WTC11 (cell line): ENCODE results near the gene FNBP1L. TPM values are rescaled to one million over a fixed set of nuclear protein-coding genes. Genes with fewer than 3 reads are reported as not detected.

Experiments
- ATAC-seq: fragments of 200-7000 bp; cut with Tn5 transposase; 2 replicates; pipeline ENCODE4 v1.10.0; 2021; ENCODE audit warnings: mild to moderate bottlenecking, moderate library complexity
- CTCF ChIA-PET: fragments of 300-600 bp; sonication (Branson Sonifier 250); formaldehyde crosslinking; loops from one replicate; lab custom pipeline; 2021; ENCODE audit warnings: antibody characterized with exemption; lab: Charles Lee
- POLR2A ChIA-PET: fragments of 350-600 bp; sonication (Branson Sonifier 250); formaldehyde crosslinking; loops from one replicate; lab custom pipeline; 2021; ENCODE audit warnings: antibody characterized with exemption; lab: Charles Lee
- DNase-seq: peaks from one replicate; pipeline ENCODE4 v3.0.0; 2021; ENCODE audit warnings: low spot score
- H3K27ac Mint-ChIP-seq: 2 replicates; pipeline ENCODE4 v1.8.0; 2021; ENCODE audit warnings: mixed read lengths
- H3K27me3 Mint-ChIP-seq: 2 replicates; pipeline ENCODE4 v1.8.0; 2021; ENCODE audit warnings: low read depth, mild to moderate bottlenecking, moderate library complexity, mixed read lengths
- H3K36me3 Mint-ChIP-seq: 2 replicates; pipeline ENCODE4 v1.8.0; 2021; ENCODE audit warnings: mixed read lengths
- H3K4me1 Mint-ChIP-seq: 2 replicates; pipeline ENCODE4 v1.8.0; 2022; ENCODE audit warnings: mixed read lengths
- H3K4me3 Mint-ChIP-seq: 2 replicates; pipeline ENCODE4 v1.8.0; 2021; ENCODE audit warnings: mild to moderate bottlenecking, moderate library complexity, mixed read lengths
- H3K9me3 Mint-ChIP-seq: 2 replicates; pipeline ENCODE4 v1.8.0; 2021; ENCODE audit warnings: mixed read lengths
- ESRRA ChIP-seq: sonication (generic); formaldehyde crosslinking; IDR thresholded peaks from 2 replicates; pipeline ENCODE4 v1.8.1; 2022; ENCODE audit warnings: mild to moderate bottlenecking, missing genetic modification reagents, borderline replicate concordance
- IRF2 ChIP-seq: sonication (generic); formaldehyde crosslinking; IDR thresholded peaks from 2 replicates; pipeline ENCODE4 v1.8.0; 2022; ENCODE audit warnings: low read depth, missing genetic modification reagents, borderline replicate concordance
- KAT7 ChIP-seq: sonication (generic); formaldehyde crosslinking; IDR thresholded peaks from 2 replicates; pipeline ENCODE4 v1.8.1; 2023; ENCODE audit warnings: missing genetic modification reagents, mild to moderate bottlenecking, borderline replicate concordance
- NR3C1 ChIP-seq: sonication (generic); formaldehyde crosslinking; conservative IDR thresholded peaks from 2 replicates; pipeline ENCODE4 v1.8.1; 2023; ENCODE audit warnings: low read depth, mild to moderate bottlenecking, missing genetic modification reagents
- ZBTB21 ChIP-seq: sonication (generic); formaldehyde crosslinking; IDR thresholded peaks from 2 replicates; pipeline ENCODE4 v1.8.1; 2023; ENCODE audit warnings: mild to moderate bottlenecking, missing genetic modification reagents, borderline replicate concordance
- ZNF138 ChIP-seq: sonication (generic); formaldehyde crosslinking; conservative IDR thresholded peaks from 2 replicates; pipeline ENCODE4 v1.8.1; 2022; ENCODE audit warnings: mild to moderate bottlenecking, moderate library complexity, missing genetic modification reagents
- ZNF317 ChIP-seq: sonication (generic); formaldehyde crosslinking; IDR thresholded peaks from 2 replicates; pipeline ENCODE4 v1.8.1; 2023; ENCODE audit warnings: low read depth, mild to moderate bottlenecking, moderate library complexity, missing genetic modification reagents, borderline replicate concordance
- ZNF671 ChIP-seq: fragments of 250-450 bp; sonication (Bioruptor Pico); IDR thresholded peaks from 2 replicates; pipeline ENCODE4 v1.8.0; 2021; ENCODE audit warnings: mild to moderate bottlenecking
- total RNA-seq: library from RNA; stranded (reverse); gene quantifications from 3 replicates; pipeline ENCODE4 v1.2.3, GENCODE V29; 2021
- TF ChIP-seq, protein P1 (sequence below): sonication (generic); formaldehyde crosslinking; IDR thresholded peaks from 2 replicates; pipeline ENCODE4 v1.8.1; 2023; ENCODE audit warnings: mild to moderate bottlenecking, missing genetic modification reagents, moderate library complexity
- TF ChIP-seq, protein P2 (sequence below): sonication (generic); formaldehyde crosslinking; IDR thresholded peaks from 2 replicates; pipeline ENCODE4 v1.8.0; 2022; ENCODE audit warnings: mild to moderate bottlenecking, missing genetic modification reagents
- TF ChIP-seq, protein P3 (sequence below): sonication (generic); formaldehyde crosslinking; IDR thresholded peaks from 2 replicates; pipeline ENCODE4 v1.8.1; 2023; ENCODE audit warnings: mild to moderate bottlenecking, moderate library complexity, missing genetic modification reagents
- TF ChIP-seq, protein P4 (sequence below): sonication (generic); formaldehyde crosslinking; IDR thresholded peaks from 2 replicates; pipeline ENCODE4 v1.8.0; 2023; ENCODE audit warnings: missing genetic modification reagents, mild to moderate bottlenecking, borderline replicate concordance
- TF ChIP-seq, protein P5 (sequence below): sonication (generic); formaldehyde crosslinking; IDR thresholded peaks from 2 replicates; pipeline ENCODE4 v1.8.1; 2022; ENCODE audit warnings: low read depth, mild to moderate bottlenecking, moderate library complexity, missing genetic modification reagents, borderline replicate concordance
- TF ChIP-seq, protein P6 (sequence below): fragments of 250-450 bp; sonication (Bioruptor Pico); IDR thresholded peaks from 2 replicates; pipeline ENCODE4 v1.9.0; 2021; ENCODE audit warnings: mild to moderate bottlenecking, borderline replicate concordance
- TF ChIP-seq, protein P7 (sequence below): fragments of 250-450 bp; sonication (Bioruptor Pico); conservative IDR thresholded peaks from 2 replicates; pipeline ENCODE4 v1.9.0; 2021; ENCODE audit warnings: mild to moderate bottlenecking
- TF ChIP-seq, protein P8 (sequence below): sonication (generic); formaldehyde crosslinking; IDR thresholded peaks from 2 replicates; pipeline ENCODE4 v1.8.0; 2022; ENCODE audit warnings: mild to moderate bottlenecking, missing genetic modification reagents

Gene FNBP1L
- total RNA-seq, 1 experiment from 2014 or later = 79.1 TPM

DNA sequence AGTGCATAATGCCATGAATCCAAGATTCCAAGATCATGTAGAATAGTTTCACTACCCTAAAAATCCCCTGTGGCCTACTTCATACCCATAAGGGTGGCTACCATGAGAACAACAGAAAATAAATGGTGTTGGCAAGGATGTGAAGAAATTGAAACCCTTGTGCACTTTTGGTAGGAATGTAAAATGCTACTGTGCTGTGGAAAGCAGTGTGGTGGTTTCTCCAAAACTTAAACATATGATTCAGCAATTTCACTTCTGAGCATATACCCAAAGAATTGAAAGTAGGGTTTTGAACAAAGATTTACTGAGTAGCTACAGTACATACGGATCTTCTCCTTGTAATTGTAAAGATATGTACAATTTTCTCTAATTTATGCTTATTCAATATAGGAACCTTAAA, 16.0 kb downstream of the FNBP1L start:
- no peaks in the 10 kb centered on the region for H3K27me3 Mint-ChIP-seq
- H3K4me1 Mint-ChIP-seq = peaks cover 40% of the 10 kb centered on the region
- H3K27ac Mint-ChIP-seq = peak overlapping the region; percentile 33
- DNase-seq = no peak
- POLR2A ChIA-PET = no interaction called here
- peaks cover 19% of the 10 kb centered on the region for H3K9me3 Mint-ChIP-seq
- peaks cover 20% of the 10 kb centered on the region for H3K36me3 Mint-ChIP-seq
- CTCF ChIA-PET = no interaction called here
- no peak overlapping the region for H3K4me3 Mint-ChIP-seq
- ATAC-seq = no peak
- TF ChIP-seq, protein P1, sequence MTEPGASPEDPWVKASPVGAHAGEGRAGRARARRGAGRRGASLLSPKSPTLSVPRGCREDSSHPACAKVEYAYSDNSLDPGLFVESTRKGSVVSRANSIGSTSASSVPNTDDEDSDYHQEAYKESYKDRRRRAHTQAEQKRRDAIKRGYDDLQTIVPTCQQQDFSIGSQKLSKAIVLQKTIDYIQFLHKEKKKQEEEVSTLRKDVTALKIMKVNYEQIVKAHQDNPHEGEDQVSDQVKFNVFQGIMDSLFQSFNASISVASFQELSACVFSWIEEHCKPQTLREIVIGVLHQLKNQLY (CRISPR knock-in tag) = no peak
- TF ChIP-seq NR3C1 (CRISPR knock-in tag) = no peak
- TF ChIP-seq IRF2 (CRISPR knock-in tag) = no peak
- TF ChIP-seq ZNF317 (CRISPR knock-in tag) = no peak
- TF ChIP-seq ZNF138 (CRISPR knock-in tag) = no peak
- TF ChIP-seq, protein P2, sequence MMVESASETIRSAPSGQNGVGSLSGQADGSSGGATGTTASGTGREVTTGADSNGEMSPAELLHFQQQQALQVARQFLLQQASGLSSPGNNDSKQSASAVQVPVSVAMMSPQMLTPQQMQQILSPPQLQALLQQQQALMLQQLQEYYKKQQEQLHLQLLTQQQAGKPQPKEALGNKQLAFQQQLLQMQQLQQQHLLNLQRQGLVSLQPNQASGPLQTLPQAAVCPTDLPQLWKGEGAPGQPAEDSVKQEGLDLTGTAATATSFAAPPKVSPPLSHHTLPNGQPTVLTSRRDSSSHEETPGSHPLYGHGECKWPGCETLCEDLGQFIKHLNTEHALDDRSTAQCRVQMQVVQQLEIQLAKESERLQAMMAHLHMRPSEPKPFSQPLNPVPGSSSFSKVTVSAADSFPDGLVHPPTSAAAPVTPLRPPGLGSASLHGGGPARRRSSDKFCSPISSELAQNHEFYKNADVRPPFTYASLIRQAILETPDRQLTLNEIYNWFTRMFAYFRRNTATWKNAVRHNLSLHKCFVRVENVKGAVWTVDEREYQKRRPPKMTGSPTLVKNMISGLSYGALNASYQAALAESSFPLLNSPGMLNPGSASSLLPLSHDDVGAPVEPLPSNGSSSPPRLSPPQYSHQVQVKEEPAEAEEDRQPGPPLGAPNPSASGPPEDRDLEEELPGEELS (CRISPR knock-in tag) = no peak
- TF ChIP-seq, protein P3, sequence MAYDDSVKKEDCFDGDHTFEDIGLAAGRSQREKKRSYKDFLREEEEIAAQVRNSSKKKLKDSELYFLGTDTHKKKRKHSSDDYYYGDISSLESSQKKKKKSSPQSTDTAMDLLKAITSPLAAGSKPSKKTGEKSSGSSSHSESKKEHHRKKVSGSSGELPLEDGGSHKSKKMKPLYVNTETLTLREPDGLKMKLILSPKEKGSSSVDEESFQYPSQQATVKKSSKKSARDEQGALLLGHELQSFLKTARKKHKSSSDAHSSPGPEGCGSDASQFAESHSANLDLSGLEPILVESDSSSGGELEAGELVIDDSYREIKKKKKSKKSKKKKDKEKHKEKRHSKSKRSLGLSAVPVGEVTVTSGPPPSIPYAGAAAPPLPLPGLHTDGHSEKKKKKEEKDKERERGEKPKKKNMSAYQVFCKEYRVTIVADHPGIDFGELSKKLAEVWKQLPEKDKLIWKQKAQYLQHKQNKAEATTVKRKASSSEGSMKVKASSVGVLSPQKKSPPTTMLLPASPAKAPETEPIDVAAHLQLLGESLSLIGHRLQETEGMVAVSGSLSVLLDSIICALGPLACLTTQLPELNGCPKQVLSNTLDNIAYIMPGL = no peak
- TF ChIP-seq, protein P4, sequence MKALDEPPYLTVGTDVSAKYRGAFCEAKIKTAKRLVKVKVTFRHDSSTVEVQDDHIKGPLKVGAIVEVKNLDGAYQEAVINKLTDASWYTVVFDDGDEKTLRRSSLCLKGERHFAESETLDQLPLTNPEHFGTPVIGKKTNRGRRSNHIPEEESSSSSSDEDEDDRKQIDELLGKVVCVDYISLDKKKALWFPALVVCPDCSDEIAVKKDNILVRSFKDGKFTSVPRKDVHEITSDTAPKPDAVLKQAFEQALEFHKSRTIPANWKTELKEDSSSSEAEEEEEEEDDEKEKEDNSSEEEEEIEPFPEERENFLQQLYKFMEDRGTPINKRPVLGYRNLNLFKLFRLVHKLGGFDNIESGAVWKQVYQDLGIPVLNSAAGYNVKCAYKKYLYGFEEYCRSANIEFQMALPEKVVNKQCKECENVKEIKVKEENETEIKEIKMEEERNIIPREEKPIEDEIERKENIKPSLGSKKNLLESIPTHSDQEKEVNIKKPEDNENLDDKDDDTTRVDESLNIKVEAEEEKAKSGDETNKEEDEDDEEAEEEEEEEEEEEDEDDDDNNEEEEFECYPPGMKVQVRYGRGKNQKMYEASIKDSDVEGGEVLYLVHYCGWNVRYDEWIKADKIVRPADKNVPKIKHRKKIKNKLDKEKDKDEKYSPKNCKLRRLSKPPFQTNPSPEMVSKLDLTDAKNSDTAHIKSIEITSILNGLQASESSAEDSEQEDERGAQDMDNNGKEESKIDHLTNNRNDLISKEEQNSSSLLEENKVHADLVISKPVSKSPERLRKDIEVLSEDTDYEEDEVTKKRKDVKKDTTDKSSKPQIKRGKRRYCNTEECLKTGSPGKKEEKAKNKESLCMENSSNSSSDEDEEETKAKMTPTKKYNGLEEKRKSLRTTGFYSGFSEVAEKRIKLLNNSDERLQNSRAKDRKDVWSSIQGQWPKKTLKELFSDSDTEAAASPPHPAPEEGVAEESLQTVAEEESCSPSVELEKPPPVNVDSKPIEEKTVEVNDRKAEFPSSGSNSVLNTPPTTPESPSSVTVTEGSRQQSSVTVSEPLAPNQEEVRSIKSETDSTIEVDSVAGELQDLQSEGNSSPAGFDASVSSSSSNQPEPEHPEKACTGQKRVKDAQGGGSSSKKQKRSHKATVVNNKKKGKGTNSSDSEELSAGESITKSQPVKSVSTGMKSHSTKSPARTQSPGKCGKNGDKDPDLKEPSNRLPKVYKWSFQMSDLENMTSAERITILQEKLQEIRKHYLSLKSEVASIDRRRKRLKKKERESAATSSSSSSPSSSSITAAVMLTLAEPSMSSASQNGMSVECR (CRISPR knock-in tag) = no peak
- TF ChIP-seq ZBTB21 (CRISPR knock-in tag) = no peak
- no peak for TF ChIP-seq ESRRA (CRISPR knock-in tag)
- TF ChIP-seq, protein P5, sequence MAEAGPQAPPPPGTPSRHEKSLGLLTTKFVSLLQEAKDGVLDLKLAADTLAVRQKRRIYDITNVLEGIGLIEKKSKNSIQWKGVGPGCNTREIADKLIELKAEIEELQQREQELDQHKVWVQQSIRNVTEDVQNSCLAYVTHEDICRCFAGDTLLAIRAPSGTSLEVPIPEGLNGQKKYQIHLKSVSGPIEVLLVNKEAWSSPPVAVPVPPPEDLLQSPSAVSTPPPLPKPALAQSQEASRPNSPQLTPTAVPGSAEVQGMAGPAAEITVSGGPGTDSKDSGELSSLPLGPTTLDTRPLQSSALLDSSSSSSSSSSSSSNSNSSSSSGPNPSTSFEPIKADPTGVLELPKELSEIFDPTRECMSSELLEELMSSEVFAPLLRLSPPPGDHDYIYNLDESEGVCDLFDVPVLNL = no peak
- TF ChIP-seq KAT7 = no peak
- TF ChIP-seq, protein P6, sequence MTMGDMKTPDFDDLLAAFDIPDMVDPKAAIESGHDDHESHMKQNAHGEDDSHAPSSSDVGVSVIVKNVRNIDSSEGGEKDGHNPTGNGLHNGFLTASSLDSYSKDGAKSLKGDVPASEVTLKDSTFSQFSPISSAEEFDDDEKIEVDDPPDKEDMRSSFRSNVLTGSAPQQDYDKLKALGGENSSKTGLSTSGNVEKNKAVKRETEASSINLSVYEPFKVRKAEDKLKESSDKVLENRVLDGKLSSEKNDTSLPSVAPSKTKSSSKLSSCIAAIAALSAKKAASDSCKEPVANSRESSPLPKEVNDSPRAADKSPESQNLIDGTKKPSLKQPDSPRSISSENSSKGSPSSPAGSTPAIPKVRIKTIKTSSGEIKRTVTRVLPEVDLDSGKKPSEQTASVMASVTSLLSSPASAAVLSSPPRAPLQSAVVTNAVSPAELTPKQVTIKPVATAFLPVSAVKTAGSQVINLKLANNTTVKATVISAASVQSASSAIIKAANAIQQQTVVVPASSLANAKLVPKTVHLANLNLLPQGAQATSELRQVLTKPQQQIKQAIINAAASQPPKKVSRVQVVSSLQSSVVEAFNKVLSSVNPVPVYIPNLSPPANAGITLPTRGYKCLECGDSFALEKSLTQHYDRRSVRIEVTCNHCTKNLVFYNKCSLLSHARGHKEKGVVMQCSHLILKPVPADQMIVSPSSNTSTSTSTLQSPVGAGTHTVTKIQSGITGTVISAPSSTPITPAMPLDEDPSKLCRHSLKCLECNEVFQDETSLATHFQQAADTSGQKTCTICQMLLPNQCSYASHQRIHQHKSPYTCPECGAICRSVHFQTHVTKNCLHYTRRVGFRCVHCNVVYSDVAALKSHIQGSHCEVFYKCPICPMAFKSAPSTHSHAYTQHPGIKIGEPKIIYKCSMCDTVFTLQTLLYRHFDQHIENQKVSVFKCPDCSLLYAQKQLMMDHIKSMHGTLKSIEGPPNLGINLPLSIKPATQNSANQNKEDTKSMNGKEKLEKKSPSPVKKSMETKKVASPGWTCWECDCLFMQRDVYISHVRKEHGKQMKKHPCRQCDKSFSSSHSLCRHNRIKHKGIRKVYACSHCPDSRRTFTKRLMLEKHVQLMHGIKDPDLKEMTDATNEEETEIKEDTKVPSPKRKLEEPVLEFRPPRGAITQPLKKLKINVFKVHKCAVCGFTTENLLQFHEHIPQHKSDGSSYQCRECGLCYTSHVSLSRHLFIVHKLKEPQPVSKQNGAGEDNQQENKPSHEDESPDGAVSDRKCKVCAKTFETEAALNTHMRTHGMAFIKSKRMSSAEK (CRISPR knock-in tag) = no peak
- TF ChIP-seq, protein P7, sequence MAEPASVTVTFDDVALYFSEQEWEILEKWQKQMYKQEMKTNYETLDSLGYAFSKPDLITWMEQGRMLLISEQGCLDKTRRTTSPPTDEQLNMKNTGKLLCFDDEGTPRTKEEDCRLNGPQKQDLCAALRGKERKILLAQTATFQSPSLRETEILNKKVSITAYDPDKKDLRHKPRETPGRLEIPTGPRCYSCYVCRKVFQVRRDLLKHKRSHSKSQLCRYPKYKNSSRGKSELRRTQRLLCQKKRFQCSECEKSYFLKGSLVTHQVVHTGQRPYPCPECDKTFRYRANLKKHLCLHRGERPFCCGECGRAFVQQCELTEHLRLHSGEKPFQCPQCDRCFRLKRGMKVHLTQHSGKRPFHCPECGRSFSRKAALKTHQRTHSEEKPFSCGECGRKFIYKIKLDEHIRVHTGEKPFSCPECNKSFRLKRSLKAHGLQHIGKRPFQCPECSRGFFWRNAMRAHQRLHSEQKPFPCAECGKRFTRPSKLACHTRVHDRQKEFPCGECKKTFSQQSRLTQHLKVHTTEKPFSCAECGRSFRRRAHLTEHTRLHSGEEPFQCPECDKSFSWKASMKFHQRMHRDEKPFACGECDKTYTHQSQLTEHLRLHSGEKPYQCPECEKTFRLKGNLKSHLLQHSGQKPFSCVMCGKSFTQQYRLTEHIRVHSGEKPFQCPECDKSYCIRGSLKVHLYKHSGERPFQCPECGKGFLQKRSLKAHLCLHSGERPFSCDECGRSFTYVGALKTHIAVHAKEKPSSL (CRISPR knock-in tag) = no peak
- TF ChIP-seq ZNF671 (CRISPR knock-in tag) = no peak
- TF ChIP-seq, protein P8, sequence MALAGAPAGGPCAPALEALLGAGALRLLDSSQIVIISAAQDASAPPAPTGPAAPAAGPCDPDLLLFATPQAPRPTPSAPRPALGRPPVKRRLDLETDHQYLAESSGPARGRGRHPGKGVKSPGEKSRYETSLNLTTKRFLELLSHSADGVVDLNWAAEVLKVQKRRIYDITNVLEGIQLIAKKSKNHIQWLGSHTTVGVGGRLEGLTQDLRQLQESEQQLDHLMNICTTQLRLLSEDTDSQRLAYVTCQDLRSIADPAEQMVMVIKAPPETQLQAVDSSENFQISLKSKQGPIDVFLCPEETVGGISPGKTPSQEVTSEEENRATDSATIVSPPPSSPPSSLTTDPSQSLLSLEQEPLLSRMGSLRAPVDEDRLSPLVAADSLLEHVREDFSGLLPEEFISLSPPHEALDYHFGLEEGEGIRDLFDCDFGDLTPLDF (CRISPR knock-in tag) = no peak
